ENCODE measurements around the gene ATXN3L.
"Not testable (repeated sequence)": the region's sequence is repeated elsewhere in the genome, so short reads cannot be mapped to it uniquely, and the experiment has no call there.

The ATXN3L gene

DNA sequence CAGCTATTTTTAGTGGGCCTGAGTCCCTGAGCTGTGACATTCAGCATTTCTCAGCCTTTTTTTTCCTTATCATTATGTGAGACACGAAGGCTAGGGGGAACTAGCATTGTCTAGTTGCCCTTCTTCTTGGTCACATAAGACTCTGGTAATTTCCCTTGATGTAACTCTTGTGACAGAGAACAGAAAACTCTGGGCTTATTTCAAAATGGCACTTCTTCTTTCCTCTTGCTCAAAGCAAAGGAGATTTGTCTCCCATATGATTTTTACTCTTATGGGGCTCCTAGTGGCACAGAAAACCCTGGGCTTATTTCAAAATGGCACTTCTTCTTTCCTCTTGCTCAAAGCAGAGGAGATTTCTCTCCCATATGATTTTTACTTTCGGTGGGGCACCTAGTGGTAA, 14.7 kb downstream of the ATXN3L start:
- H3K27me3 ChIP-seq (ENCODE audit: control insufficient read depth, insufficient read depth, low read length): no peaks in the 10 kb centered on the region

GRCh38 chrX:13304052-13304451, 15.8 kb downstream of the ATXN3L start:
- Histone ChIP-seq H3K4me1 (ENCODE audit: control insufficient read depth, low read depth, low read length) (peaks cover 10% of the 10 kb centered on the region), H3K27ac (ENCODE audit: low read length) (no peak overlapping the region), H3K36me3 (ENCODE audit: control insufficient read depth, low read depth, low read length) (no peaks in the 10 kb centered on the region), H3K9ac (ENCODE audit: low read length) (no peak overlapping the region), H3K27me3 (ENCODE audit: control insufficient read depth, insufficient read depth, low read length) (no peaks in the 10 kb centered on the region), H3K4me3 (ENCODE audit: low read length) (no peak overlapping the region), H3K9me3 (ENCODE audit: control insufficient read depth, low read depth, low read length) (no peaks in the 10 kb centered on the region)

More for the DNA sequence above, 14.7 kb downstream of the ATXN3L start:
- Histone ChIP-seq H3K27ac (ENCODE audit: low read length) (no peak overlapping the region), H3K4me1 (ENCODE audit: control insufficient read depth, low read depth, low read length) (peaks cover 10% of the 10 kb centered on the region), H3K9ac (ENCODE audit: low read length) (no peak overlapping the region), H3K9me3 (ENCODE audit: control insufficient read depth, low read depth, low read length) (no peaks in the 10 kb centered on the region), H3K36me3 (ENCODE audit: control insufficient read depth, low read depth, low read length) (no peaks in the 10 kb centered on the region), H3K4me3 (ENCODE audit: low read length) (no peak overlapping the region)

DNA sequence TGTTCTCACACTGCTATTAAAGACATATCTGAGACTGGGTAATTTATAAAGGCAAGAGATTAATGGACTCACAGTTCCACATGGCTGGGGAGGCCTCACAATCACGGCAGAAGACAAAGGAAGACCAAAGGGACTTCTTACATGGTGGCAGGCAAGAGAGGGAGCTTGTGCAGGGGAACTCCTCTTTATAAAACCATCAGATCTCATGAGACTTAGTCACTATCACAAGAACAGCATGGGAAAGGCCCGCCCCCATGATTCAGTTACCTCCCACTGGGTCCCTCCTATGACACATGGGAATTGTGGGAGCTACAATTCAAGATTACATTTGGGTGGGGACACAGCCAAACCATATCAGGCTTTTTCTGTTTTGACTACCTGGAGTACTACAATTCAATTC, 16.6 kb downstream of the ATXN3L start:
- not testable (repeated sequence) for H3K27me3 ChIP-seq (ENCODE audit: control insufficient read depth, insufficient read depth, low read length); H3K9me3 ChIP-seq (ENCODE audit: control insufficient read depth, low read depth, low read length); H3K36me3 ChIP-seq (ENCODE audit: control insufficient read depth, low read depth, low read length); H3K9ac ChIP-seq (ENCODE audit: low read length); H3K4me1 ChIP-seq (ENCODE audit: control insufficient read depth, low read depth, low read length); H3K4me3 ChIP-seq (ENCODE audit: low read length); H3K27ac ChIP-seq (ENCODE audit: low read length)

- H3K9ac ChIP-seq (ENCODE audit: low read length): no peak overlapping the region
- no peaks in the 10 kb centered on the region for H3K27me3 ChIP-seq (ENCODE audit: control insufficient read depth, insufficient read depth, low read length)
These were observed 21.0 kb downstream of the ATXN3L start for GRCh38 chrX:13298836-13299235.

DNA sequence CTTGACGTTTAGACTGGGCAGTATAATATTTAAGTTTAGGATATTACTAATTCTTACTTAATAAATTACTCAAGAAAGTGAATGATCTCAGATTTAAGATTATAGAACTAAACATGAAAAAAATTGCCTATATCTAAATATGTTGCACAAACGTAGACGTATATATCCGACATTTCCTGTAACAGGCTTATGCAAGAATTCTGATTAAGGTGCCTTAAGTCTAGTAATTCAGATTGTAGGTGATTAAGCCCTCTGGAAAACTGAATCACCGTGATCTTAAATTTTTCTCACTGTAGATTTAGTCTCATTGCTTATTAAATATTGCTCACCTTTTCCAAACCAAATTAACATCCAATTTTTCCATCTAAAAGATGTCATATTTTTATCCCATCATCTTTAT, 24.0 kb downstream of the ATXN3L start:
- H3K27ac ChIP-seq (ENCODE audit: low read length): no peak overlapping the region
- H3K9me3 ChIP-seq (ENCODE audit: control insufficient read depth, low read depth, low read length): no peaks in the 10 kb centered on the region
- no peaks in the 10 kb centered on the region for H3K36me3 ChIP-seq (ENCODE audit: control insufficient read depth, low read depth, low read length)
- no peak overlapping the region for H3K9ac ChIP-seq (ENCODE audit: low read length)
- H3K4me3 ChIP-seq (ENCODE audit: low read length): no peak overlapping the region
- H3K4me1 ChIP-seq (ENCODE audit: control insufficient read depth, low read depth, low read length): peaks cover 3% of the 10 kb centered on the region
- no peaks in the 10 kb centered on the region for H3K27me3 ChIP-seq (ENCODE audit: control insufficient read depth, insufficient read depth, low read length)

More at GRCh38 chrX:13298836-13299235, 21.0 kb downstream of the ATXN3L start:
- Histone ChIP-seq H3K27ac (ENCODE audit: low read length) (no peak overlapping the region), H3K4me3 (ENCODE audit: low read length) (no peak overlapping the region), H3K9me3 (ENCODE audit: control insufficient read depth, low read depth, low read length) (no peaks in the 10 kb centered on the region), H3K36me3 (ENCODE audit: control insufficient read depth, low read depth, low read length) (no peaks in the 10 kb centered on the region), H3K4me1 (ENCODE audit: control insufficient read depth, low read depth, low read length) (peaks cover 3% of the 10 kb centered on the region)

GRCh38 chrX:13293700-13294099, 26.2 kb downstream of the ATXN3L start:
- Histone ChIP-seq H3K9me3 (ENCODE audit: control insufficient read depth, low read depth, low read length) (no peaks in the 10 kb centered on the region), H3K27me3 (ENCODE audit: control insufficient read depth, insufficient read depth, low read length) (no peaks in the 10 kb centered on the region), H3K9ac (ENCODE audit: low read length) (no peak overlapping the region), H3K36me3 (ENCODE audit: control insufficient read depth, low read depth, low read length) (no peaks in the 10 kb centered on the region), H3K4me3 (ENCODE audit: low read length) (no peak overlapping the region), H3K4me1 (ENCODE audit: control insufficient read depth, low read depth, low read length) (peaks cover 4% of the 10 kb centered on the region), H3K27ac (ENCODE audit: low read length) (no peak overlapping the region)

GRCh38 chrX:13290891-13291614, 28.8 kb downstream of the ATXN3L start:
- H3K36me3 ChIP-seq (ENCODE audit: control insufficient read depth, low read depth, low read length): no peaks in the 10 kb centered on the region
- peaks cover 10% of the 10 kb centered on the region for H3K4me1 ChIP-seq (ENCODE audit: control insufficient read depth, low read depth, low read length)
- H3K27ac ChIP-seq (ENCODE audit: low read length): no peak overlapping the region
- no peaks in the 10 kb centered on the region for H3K27me3 ChIP-seq (ENCODE audit: control insufficient read depth, insufficient read depth, low read length)
- no peak overlapping the region for H3K9ac ChIP-seq (ENCODE audit: low read length)
- H3K9me3 ChIP-seq (ENCODE audit: control insufficient read depth, low read depth, low read length): no peaks in the 10 kb centered on the region
- no peak overlapping the region for H3K4me3 ChIP-seq (ENCODE audit: low read length)

- H3K4me3 ChIP-seq (ENCODE audit: low read length): no peak overlapping the region
- no peaks in the 10 kb centered on the region for H3K27me3 ChIP-seq (ENCODE audit: control insufficient read depth, insufficient read depth, low read length)
- H3K9ac ChIP-seq (ENCODE audit: low read length): no peak overlapping the region
- no peak overlapping the region for H3K27ac ChIP-seq (ENCODE audit: low read length)
- no peaks in the 10 kb centered on the region for H3K36me3 ChIP-seq (ENCODE audit: control insufficient read depth, low read depth, low read length)
- peaks cover 15% of the 10 kb centered on the region for H3K4me1 ChIP-seq (ENCODE audit: control insufficient read depth, low read depth, low read length)
- H3K9me3 ChIP-seq (ENCODE audit: control insufficient read depth, low read depth, low read length): peaks cover 11% of the 10 kb centered on the region
These were observed 31.2 kb downstream of the ATXN3L start for GRCh38 chrX:13288671-13289070.

GRCh38 chrX:13287816-13288215, 32.0 kb downstream of the ATXN3L start:
- Histone ChIP-seq H3K9ac (ENCODE audit: low read length) (no peak overlapping the region), H3K27ac (ENCODE audit: low read length) (no peak overlapping the region), H3K4me3 (ENCODE audit: low read length) (no peak overlapping the region), H3K36me3 (ENCODE audit: control insufficient read depth, low read depth, low read length) (no peaks in the 10 kb centered on the region), H3K9me3 (ENCODE audit: control insufficient read depth, low read depth, low read length) (peaks cover 11% of the 10 kb centered on the region), H3K27me3 (ENCODE audit: control insufficient read depth, insufficient read depth, low read length) (no peaks in the 10 kb centered on the region), H3K4me1 (ENCODE audit: control insufficient read depth, low read depth, low read length) (peaks cover 21% of the 10 kb centered on the region)

DNA sequence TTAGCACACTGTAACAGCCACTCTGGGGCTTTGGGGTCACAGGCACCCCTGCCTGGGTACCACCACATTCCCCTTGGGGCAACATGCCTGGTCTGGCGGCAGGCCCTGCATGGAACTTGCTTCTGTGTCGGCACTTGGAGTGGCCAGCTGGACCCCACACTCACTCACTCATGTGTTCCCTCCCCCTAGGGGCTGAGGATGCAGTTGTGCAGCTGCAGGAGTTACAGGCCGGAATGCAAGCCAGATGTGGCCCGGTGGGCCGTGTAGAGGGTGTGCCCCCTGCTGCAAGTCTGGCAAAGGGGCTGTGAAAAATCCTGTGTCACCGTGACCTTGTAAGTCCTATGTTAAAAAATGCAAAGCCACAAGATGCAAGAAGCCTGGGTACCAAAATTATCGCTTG, 34.2 kb downstream of the ATXN3L start:
- Histone ChIP-seq H3K27ac (ENCODE audit: low read length) (no peak overlapping the region), H3K4me1 (ENCODE audit: control insufficient read depth, low read depth, low read length) (peaks cover 25% of the 10 kb centered on the region), H3K4me3 (ENCODE audit: low read length) (no peak overlapping the region), H3K27me3 (ENCODE audit: control insufficient read depth, insufficient read depth, low read length) (no peaks in the 10 kb centered on the region), H3K9me3 (ENCODE audit: control insufficient read depth, low read depth, low read length) (peaks cover 11% of the 10 kb centered on the region), H3K9ac (ENCODE audit: low read length) (no peak overlapping the region), H3K36me3 (ENCODE audit: control insufficient read depth, low read depth, low read length) (no peaks in the 10 kb centered on the region)

DNA sequence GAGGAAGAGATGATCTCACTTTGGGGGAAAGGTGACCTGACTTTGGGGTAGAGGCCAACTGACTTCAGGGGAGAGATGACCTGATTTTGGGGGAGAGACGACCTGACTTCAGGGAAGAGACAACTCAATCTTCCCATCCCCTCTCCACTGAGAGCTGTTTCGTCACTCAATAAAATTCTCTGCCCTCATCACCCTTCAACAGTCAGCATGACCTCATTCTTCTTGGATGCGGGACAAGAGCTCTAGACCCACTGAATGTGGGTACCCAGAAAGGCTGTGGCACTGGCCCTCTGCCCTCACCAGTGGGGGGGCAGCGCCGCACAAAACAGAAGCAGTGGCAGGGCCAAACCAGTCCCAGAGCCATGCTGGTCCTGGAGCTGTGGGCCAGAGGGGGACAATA, 34.6 kb downstream of the ATXN3L start:
- peaks cover 25% of the 10 kb centered on the region for H3K4me1 ChIP-seq (ENCODE audit: control insufficient read depth, low read depth, low read length)
- H3K27me3 ChIP-seq (ENCODE audit: control insufficient read depth, insufficient read depth, low read length): no peaks in the 10 kb centered on the region
- no peak overlapping the region for H3K4me3 ChIP-seq (ENCODE audit: low read length)
- H3K36me3 ChIP-seq (ENCODE audit: control insufficient read depth, low read depth, low read length): no peaks in the 10 kb centered on the region
- no peak overlapping the region for H3K27ac ChIP-seq (ENCODE audit: low read length)
- H3K9me3 ChIP-seq (ENCODE audit: control insufficient read depth, low read depth, low read length): peaks cover 11% of the 10 kb centered on the region
- H3K9ac ChIP-seq (ENCODE audit: low read length): no peak overlapping the region

DNA sequence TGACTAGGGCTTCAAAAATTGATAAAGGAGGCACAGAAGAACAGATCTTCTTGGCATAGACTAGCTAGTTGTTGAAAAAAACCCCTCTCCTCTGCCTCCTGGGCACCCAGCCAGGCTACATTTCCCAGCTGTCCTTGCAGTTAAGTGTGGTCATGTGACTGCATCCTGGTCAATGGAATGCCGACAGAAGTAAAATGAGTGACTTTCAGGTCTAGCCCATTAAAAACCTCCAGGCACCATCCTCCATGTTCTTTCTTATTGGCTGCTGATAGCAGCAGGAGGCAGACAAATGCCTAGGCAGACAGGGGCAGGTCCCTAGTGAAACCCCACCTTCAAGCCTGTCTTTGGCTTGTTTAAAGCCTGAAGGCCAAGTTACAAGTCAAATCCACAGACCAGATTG, 35.3 kb downstream of the ATXN3L start:
- Histone ChIP-seq H3K9me3 (ENCODE audit: control insufficient read depth, low read depth, low read length) (peaks cover 11% of the 10 kb centered on the region), H3K36me3 (ENCODE audit: control insufficient read depth, low read depth, low read length) (no peaks in the 10 kb centered on the region), H3K4me3 (ENCODE audit: low read length) (no peak overlapping the region), H3K27ac (ENCODE audit: low read length) (peak overlapping the region; percentile 8), H3K27me3 (ENCODE audit: control insufficient read depth, insufficient read depth, low read length) (no peaks in the 10 kb centered on the region), H3K4me1 (ENCODE audit: control insufficient read depth, low read depth, low read length) (peaks cover 25% of the 10 kb centered on the region), H3K9ac (ENCODE audit: low read length) (no peak overlapping the region)
